Measurements from ENCODE around the gene NOSIP.

GRCh38 chr19:49559443-49559842 lies 20.9 kb downstream of the NOSIP start:
- TF ChIP-seq POLR2A (IDR thresholded peaks at IDR 0.05) (no peak), CTCF (IDR thresholded peaks at IDR 0.05) (no peak), POLR2AphosphoS5 (IDR thresholded peaks at IDR 0.05) (no peak), EP300 (IDR thresholded peaks at IDR 0.05) (no peak)

Measured in upper lobe of left lung (tissue), 4 donors.